Thyroid gland (tissue), 4 donors: ENCODE results near the gene PARD3B.

Source experiments
- POLR2A ChIP-seq, 2 donors: fragments of 450-650 bp; IDR thresholded peaks; one replicate each; pipeline ENCODE4 v1.6.1; 2017; ENCODE audit warnings: antibody characterized with exemption in 2 of 2, mild to moderate bottlenecking in 2 of 2, moderate library complexity in 1 of 2
- TF ChIP-seq, protein P1 (sequence below), 6 experiments: fragments of 200-600 bp in 3 of 6; fragments of 450-650 bp in 3 of 6; sonication (generic) in 3 of 6; IDR thresholded peaks; one replicate each; pipeline ENCODE4 v1.5.1; 2016 to 2019; ENCODE audit warnings: antibody characterized with exemption in 6 of 6, mild to moderate bottlenecking in 2 of 6, inconsistent platforms in 1 of 6, moderate library complexity in 1 of 6

DNA sequence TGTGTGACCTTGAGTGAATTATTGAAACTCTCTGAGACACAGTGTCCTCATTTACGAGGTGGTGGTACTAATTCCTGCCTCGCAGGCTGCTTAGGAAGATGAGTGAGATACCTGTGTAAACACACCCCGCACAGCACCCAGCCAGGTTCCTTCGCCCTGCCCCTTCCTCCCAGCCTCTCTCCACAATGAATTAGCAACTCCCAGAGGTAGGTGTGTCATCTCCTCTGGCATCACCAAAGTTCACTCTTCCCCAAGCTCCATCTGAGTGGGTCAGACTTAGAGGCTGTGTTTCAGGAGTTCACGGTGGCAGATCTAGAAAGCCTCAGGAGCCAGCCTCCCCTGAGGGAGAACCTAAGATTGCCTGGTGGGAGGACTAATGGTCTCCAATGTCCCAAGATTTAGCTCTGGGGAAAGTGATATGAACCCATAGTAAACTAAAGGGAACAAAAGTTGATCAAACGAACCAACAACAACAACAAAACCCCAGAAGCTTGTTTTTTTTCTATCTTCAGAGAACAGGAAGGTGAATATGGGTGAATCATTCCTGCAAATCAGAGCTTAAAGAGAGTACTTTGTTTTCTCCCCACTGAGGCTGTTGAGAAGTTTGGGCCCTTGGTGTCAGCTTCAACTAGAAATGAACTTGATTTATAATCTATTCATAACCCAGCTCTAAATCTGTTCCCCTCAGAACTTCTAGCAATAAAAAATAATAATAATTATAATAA is 1092.7 kb downstream of the PARD3B start:
- TF ChIP-seq, protein P1, sequence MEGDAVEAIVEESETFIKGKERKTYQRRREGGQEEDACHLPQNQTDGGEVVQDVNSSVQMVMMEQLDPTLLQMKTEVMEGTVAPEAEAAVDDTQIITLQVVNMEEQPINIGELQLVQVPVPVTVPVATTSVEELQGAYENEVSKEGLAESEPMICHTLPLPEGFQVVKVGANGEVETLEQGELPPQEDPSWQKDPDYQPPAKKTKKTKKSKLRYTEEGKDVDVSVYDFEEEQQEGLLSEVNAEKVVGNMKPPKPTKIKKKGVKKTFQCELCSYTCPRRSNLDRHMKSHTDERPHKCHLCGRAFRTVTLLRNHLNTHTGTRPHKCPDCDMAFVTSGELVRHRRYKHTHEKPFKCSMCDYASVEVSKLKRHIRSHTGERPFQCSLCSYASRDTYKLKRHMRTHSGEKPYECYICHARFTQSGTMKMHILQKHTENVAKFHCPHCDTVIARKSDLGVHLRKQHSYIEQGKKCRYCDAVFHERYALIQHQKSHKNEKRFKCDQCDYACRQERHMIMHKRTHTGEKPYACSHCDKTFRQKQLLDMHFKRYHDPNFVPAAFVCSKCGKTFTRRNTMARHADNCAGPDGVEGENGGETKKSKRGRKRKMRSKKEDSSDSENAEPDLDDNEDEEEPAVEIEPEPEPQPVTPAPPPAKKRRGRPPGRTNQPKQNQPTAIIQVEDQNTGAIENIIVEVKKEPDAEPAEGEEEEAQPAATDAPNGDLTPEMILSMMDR (IDR thresholded peaks at IDR 0.05), result no peak
- no peak for TF ChIP-seq POLR2A (IDR thresholded peaks at IDR 0.05)
